K562 (cell line): ENCODE data around the gene CCSER1. TPM values are rescaled to one million over a fixed set of nuclear protein-coding genes. Genes with fewer than 3 reads are reported as not detected.
"Not testable (repeated sequence)": the region's sequence is repeated elsewhere in the genome, so short reads cannot be mapped to it uniquely, and the experiment has no call there.

Experiments
- ATAC-seq: fragments of 200-7000 bp; cut with Tn5 transposase; 3 replicates; pipeline ENCODE4 v1.9.1; 2020; ENCODE audit warnings: moderate library complexity
- BruUV-seq: library from RNA; stranded (reverse); fragments of 400-500 nt; replicated peaks from 2 replicates; lab custom pipeline; 2021; lab: Mats Ljungman, UMichigan
- CTCF ChIA-PET: fragments of 300-600 bp; formaldehyde crosslinking; extraction: SDS; loops from one replicate; lab custom pipeline; 2021; ENCODE audit warnings: low intra/inter-chr PET ratio; lab: Yijun Ruan, JAX
- POLR2A ChIA-PET: fragments of 300-600, 350-650 bp; sonication (Branson Sonifier 250); formaldehyde crosslinking; extraction: SDS; loops from one replicate; lab custom pipeline; 2021; ENCODE audit warnings: antibody characterized with exemption, inconsistent platforms; lab: Yijun Ruan, JAX
- DNase-seq, 4 experiments: peaks; one replicate each; pipeline versions ENCODE4 v3.0.0 to v3.0.0-alpha.2; 2011 to 2018; ENCODE audit warnings: low spot score in 3 of 4, mixed read lengths in 3 of 4; ENCODE audit errors: extremely low read depth in 1 of 4
- FAIRE-seq: peaks from 2 replicates; lab custom pipeline; 2011; peaks lifted over from hg19 to GRCh38; lab: Jason Lieb, UNC
- H2AFZ ChIP-seq: 2 replicates; pipeline ENCODE4 v1.6.0; 2011; ENCODE audit warnings: low read depth, low read length, control low read depth, inconsistent platforms
- H3K27ac ChIP-seq: fragments of 200-600 bp; 3 replicates; pipeline ENCODE4 v1.8.0; 2011; ENCODE audit warnings: low read depth, mild to moderate bottlenecking, control low read depth, inconsistent platforms, low read length, moderate library complexity, mixed read lengths; ENCODE audit errors: extremely low read depth
- H3K27me3 ChIP-seq, 2 experiments: fragments of 300-600 bp in 1 of 2; 2 replicates in 1 of 2; 3 replicates in 1 of 2; pipeline versions ENCODE4 v1.6.0 to v1.8.0; 2011; ENCODE audit warnings: inconsistent platforms in 2 of 2, low read length in 2 of 2, mild to moderate bottlenecking in 1 of 2, mixed read lengths in 1 of 2, moderate library complexity in 1 of 2; ENCODE audit not compliant: control insufficient read depth in 2 of 2, insufficient read depth in 2 of 2
- H3K36me3 ChIP-seq: fragments of 300-600 bp; 3 replicates; pipeline ENCODE4 v1.8.0; 2011; ENCODE audit warnings: mild to moderate bottlenecking, low read length, inconsistent platforms; ENCODE audit not compliant: control insufficient read depth, insufficient read depth
- H3K4me1 ChIP-seq, 2 experiments: fragments of 200-600 bp in 1 of 2; replicated peaks in 1 of 2; 2 replicates in 1 of 2; 3 replicates in 1 of 2; pipeline versions ENCODE4 v1.5.1 to v1.8.0; 2011; ENCODE audit warnings: inconsistent platforms in 2 of 2, low read length in 2 of 2, mild to moderate bottlenecking in 1 of 2, mixed read lengths in 1 of 2, moderate library complexity in 1 of 2; ENCODE audit not compliant: control insufficient read depth in 2 of 2, insufficient read depth in 2 of 2
- H3K4me2 ChIP-seq: 2 replicates; pipeline ENCODE4 v1.6.1; 2011; ENCODE audit warnings: low read length, control low read depth, inconsistent platforms, mixed read lengths; ENCODE audit not compliant: insufficient read depth
- H3K4me3 ChIP-seq: fragments of 200-600 bp; sonication (generic), shearing (Covaris generic); 2 replicates; pipeline ENCODE4 v1.5.1; 2016; ENCODE audit warnings: control low read depth, inconsistent platforms
- H3K79me2 ChIP-seq: fragments of 200-600 bp; 3 replicates; pipeline ENCODE4 v1.8.0; 2011; ENCODE audit warnings: low read length, inconsistent platforms; ENCODE audit not compliant: control insufficient read depth, insufficient read depth
- H3K9ac ChIP-seq, 2 experiments: 2 replicates each; pipeline versions ENCODE4 v1.6.0 to v1.6.1; 2011; ENCODE audit warnings: low read depth in 2 of 2, low read length in 2 of 2, control low read depth in 1 of 2, inconsistent platforms in 1 of 2, mild to moderate bottlenecking in 1 of 2, mixed read lengths in 1 of 2; ENCODE audit not compliant: insufficient read depth in 1 of 2
- H3K9me1 ChIP-seq: one replicate; pipeline ENCODE4 v1.6.0; 2011; ENCODE audit warnings: inconsistent platforms, mild to moderate bottlenecking, low read length, moderate library complexity; ENCODE audit not compliant: control insufficient read depth, insufficient read depth
- H3K9me3 ChIP-seq: replicated peaks from 2 replicates; pipeline ENCODE4 v1.5.1; 2011; ENCODE audit warnings: low read depth, low read length, inconsistent platforms; ENCODE audit not compliant: control insufficient read depth, insufficient read depth
- H4K20me1 ChIP-seq: replicated peaks from 2 replicates; pipeline ENCODE4 v1.6.1; 2011; ENCODE audit warnings: low read length, inconsistent platforms, mixed read lengths; ENCODE audit not compliant: control insufficient read depth, insufficient read depth
- ZNF431 ChIP-seq: sonication (generic); formaldehyde crosslinking; IDR thresholded peaks from 2 replicates; pipeline ENCODE4 v1.8.0; 2022; ENCODE audit warnings: mild to moderate bottlenecking, missing genetic modification reagents
- whole genome bisulfite sequencing: fragments of 100-300 bp; shearing (Covaris generic); methylation state at CpG from one replicate; pipeline ENCODE4 v1.1.6; 2016; ENCODE audit warnings: low coverage, mixed read lengths; ENCODE audit not compliant: insufficient coverage; ENCODE audit errors: missing lambda C conversion rate; 5-methylcytosine and 5-hydroxymethylcytosine counted together
- in situ Hi-C: fragments of 300-500 bp; cut with MboI; formaldehyde crosslinking; loops from 4 replicates; pipeline ENCODE4 v1.15.0; 2018; ENCODE audit warnings: inconsistent platforms, mixed read lengths
- intact Hi-C: fragments of 100-400 bp; cut with micrococcal nuclease; formaldehyde crosslinking; loops from 2 replicates; pipeline ENCODE4 v1.14.2; 2022
- polyA plus RNA-seq, 8 experiments: library from polyadenylated mRNA; depleted of rRNA in 4 of 8; stranded (reverse) in 5 of 8; unstranded in 3 of 8; fragments of >200 nt; fragmentation: Nextera tagmentation in 2 of 8; fragmentation: Illumina TruSeq in 1 of 8; extraction: Ambion mirVana in 2 of 8; extraction: Trizol in 1 of 8; gene quantifications; 2 replicates each; pipeline versions ENCODE4 v1.2.1 to v1.2.3, GENCODE V29; 2011 to 2014; ENCODE audit warnings: inconsistent platforms in 1 of 8, missing spikeins in 1 of 8
- total RNA-seq, 7 experiments: library from RNA; depleted of rRNA in 6 of 7; stranded (reverse); fragments of >200 nt in 6 of 7; fragmentation: Illumina TruSeq in 2 of 7; extraction: Trizol in 2 of 7; gene quantifications; 2 replicates each; pipeline versions ENCODE4 v1.2.1 to v1.2.3, GENCODE V29; 2011 to 2021; ENCODE audit warnings: low replicate concordance in 1 of 7
- TF ChIP-seq, protein P1 (sequence below), 2 experiments: fragments of 450-650 bp in 1 of 2; IDR thresholded peaks; 2 replicates each; pipeline ENCODE4 v1.6.1; 2011 to 2017; ENCODE audit warnings: low read depth in 2 of 2, antibody characterized with exemption in 1 of 2, borderline replicate concordance in 1 of 2, low read length in 1 of 2, mild to moderate bottlenecking in 1 of 2, mixed read lengths in 1 of 2; ENCODE audit not compliant: control insufficient read depth in 1 of 2

The CCSER1 gene
- total and polyA plus RNA-seq, 9 of the 15 experiments (the other 6 are each of a cell fraction or from before 2014, with no cell fraction given): not detected

DNA sequence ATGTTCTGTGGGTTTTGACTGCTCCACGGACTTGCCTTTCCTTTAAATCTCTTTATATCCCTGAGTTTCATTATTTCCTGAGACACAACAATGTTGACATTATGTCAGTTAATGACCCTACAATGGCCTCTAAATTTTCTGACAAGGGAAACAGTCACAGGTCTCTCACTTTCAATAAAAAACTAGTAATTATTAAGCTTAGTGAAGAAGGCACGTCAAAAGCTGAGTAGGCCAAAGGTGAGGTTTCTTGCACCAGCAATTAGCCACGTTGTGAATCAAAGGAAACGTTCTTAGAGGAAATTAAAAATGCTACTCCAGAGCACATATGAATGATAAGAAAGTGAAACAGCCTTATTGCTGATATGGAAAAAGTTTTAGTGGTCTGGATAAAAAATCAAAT, 1246.4 kb downstream of the CCSER1 start (continued):
- TF ChIP-seq, protein P1, sequence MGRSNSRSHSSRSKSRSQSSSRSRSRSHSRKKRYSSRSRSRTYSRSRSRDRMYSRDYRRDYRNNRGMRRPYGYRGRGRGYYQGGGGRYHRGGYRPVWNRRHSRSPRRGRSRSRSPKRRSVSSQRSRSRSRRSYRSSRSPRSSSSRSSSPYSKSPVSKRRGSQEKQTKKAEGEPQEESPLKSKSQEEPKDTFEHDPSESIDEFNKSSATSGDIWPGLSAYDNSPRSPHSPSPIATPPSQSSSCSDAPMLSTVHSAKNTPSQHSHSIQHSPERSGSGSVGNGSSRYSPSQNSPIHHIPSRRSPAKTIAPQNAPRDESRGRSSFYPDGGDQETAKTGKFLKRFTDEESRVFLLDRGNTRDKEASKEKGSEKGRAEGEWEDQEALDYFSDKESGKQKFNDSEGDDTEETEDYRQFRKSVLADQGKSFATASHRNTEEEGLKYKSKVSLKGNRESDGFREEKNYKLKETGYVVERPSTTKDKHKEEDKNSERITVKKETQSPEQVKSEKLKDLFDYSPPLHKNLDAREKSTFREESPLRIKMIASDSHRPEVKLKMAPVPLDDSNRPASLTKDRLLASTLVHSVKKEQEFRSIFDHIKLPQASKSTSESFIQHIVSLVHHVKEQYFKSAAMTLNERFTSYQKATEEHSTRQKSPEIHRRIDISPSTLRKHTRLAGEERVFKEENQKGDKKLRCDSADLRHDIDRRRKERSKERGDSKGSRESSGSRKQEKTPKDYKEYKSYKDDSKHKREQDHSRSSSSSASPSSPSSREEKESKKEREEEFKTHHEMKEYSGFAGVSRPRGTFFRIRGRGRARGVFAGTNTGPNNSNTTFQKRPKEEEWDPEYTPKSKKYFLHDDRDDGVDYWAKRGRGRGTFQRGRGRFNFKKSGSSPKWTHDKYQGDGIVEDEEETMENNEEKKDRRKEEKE (IDR thresholded peaks at IDR 0.05; ENCODE audit: borderline replicate concordance in 1 of 2, control insufficient read depth in 1 of 2, low read depth in 2 of 2, low read length in 1 of 2): no peak
- TF ChIP-seq ZNF431 (CRISPR knock-in tag): no peak

DNA sequence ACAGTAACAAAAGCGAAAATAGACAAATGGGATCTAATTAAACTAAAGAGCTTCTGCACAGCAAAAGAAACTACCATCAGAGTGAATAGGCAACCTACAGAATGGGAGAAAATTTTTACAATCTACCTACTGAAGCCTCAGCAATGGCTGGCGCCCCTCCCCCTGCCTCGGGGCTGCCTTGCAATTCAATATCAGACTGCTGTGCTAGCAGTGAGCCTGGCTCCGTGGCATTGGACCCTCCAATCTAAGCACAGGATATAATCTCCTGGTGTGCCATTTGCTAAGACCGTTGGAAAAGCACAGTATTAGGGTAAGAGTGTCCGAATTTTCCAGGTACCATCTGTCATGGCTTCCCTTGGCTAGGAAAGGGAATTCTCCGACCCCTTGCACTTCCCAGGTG, 1278.2 kb downstream of the CCSER1 start:
- ATAC-seq, H3K4me1 ChIP-seq, H3K9me3 ChIP-seq, H3K9ac ChIP-seq, H3K4me2 ChIP-seq, H3K4me3 ChIP-seq, H3K27ac ChIP-seq, BruUV-seq, CTCF ChIA-PET, H3K36me3 ChIP-seq, in situ Hi-C loops, H4K20me1 ChIP-seq, H3K27me3 ChIP-seq, H3K9me1 ChIP-seq, FAIRE-seq, DNase-seq, POLR2A ChIA-PET, H3K79me2 ChIP-seq, intact Hi-C loops, H2AFZ ChIP-seq: not testable (repeated sequence)
- WGBS: 0% methylated on average over 7 of the region's 7 CpGs
